KOPT-K1 (cell line): ENCODE measurements around the gene CD55.
"Not testable (repeated sequence)": the region's sequence is repeated elsewhere in the genome, so short reads cannot be mapped to it uniquely, and the experiment has no call there.

ENCODE experiments used
- H3K27ac ChIP-seq: fragments of 200-600 bp; sonication (generic); 2 replicates; pipeline ENCODE4 v1.5.1; 2016; ENCODE audit warnings: antibody characterized with exemption, mild to moderate bottlenecking, low read depth, low read length; ENCODE audit not compliant: poor library complexity, severe bottlenecking
- H3K36me3 ChIP-seq: fragments of 200-600 bp; sonication (generic); 2 replicates; pipeline ENCODE4 v1.5.1; 2017; ENCODE audit warnings: antibody characterized with exemption, mild to moderate bottlenecking, low read length, moderate library complexity; ENCODE audit not compliant: insufficient read depth
- H3K9me3 ChIP-seq: fragments of 200-600 bp; sonication (generic); 2 replicates; pipeline ENCODE4 v1.5.1; 2017; ENCODE audit warnings: antibody characterized with exemption, low read length, mild to moderate bottlenecking; ENCODE audit not compliant: insufficient read depth, poor library complexity, severe bottlenecking

CD55 gene

GRCh38 chr1:207316141-207316540 is 5.3 kb upstream of the CD55 start:
- H3K9me3 ChIP-seq, result no peaks in the 10 kb centered on the region
- no peaks in the 10 kb centered on the region for H3K36me3 ChIP-seq
- H3K27ac ChIP-seq, result no peak overlapping the region

GRCh38 chr1:207316622-207317391 is 4.7 kb upstream of the CD55 start:
- H3K9me3 ChIP-seq, result no peaks in the 10 kb centered on the region
- no peak overlapping the region for H3K27ac ChIP-seq
- no peaks in the 10 kb centered on the region for H3K36me3 ChIP-seq

GRCh38 chr1:207317561-207317960 is 3.9 kb upstream of the CD55 start:
- H3K27ac ChIP-seq, result no peak overlapping the region
- no peaks in the 10 kb centered on the region for H3K9me3 ChIP-seq
- H3K36me3 ChIP-seq, result no peaks in the 10 kb centered on the region

GRCh38 chr1:207318072-207318619 is 3.3 kb upstream of the CD55 start:
- Histone ChIP-seq H3K9me3 (no peaks in the 10 kb centered on the region), H3K27ac (no peak overlapping the region), H3K36me3 (no peaks in the 10 kb centered on the region)

GRCh38 chr1:207319199-207319598 is 2.3 kb upstream of the CD55 start:
- no peaks in the 10 kb centered on the region for H3K9me3 ChIP-seq
- H3K36me3 ChIP-seq, result no peaks in the 10 kb centered on the region
- H3K27ac ChIP-seq, result no peak overlapping the region

GRCh38 chr1:207320105-207320504 is 1.4 kb upstream of the CD55 start:
- not testable (repeated sequence) for H3K27ac ChIP-seq

GRCh38 chr1:207321790-207322645 is 540 bp downstream of the CD55 start:
- Histone ChIP-seq H3K36me3 (peaks cover 4% of the 10 kb centered on the region), H3K9me3 (no peaks in the 10 kb centered on the region), H3K27ac (peak overlapping the region; percentile 72)

More at GRCh38 chr1:207320105-207320504, 1.4 kb upstream of the CD55 start:
- H3K36me3 ChIP-seq, H3K9me3 ChIP-seq: not testable (repeated sequence)

GRCh38 chr1:207323425-207324225 is 2.1 kb downstream of the CD55 start:
- no peaks in the 10 kb centered on the region for H3K9me3 ChIP-seq
- peaks cover 14% of the 10 kb centered on the region for H3K36me3 ChIP-seq
- H3K27ac ChIP-seq, result no peak overlapping the region

GRCh38 chr1:207328004-207328403 is 6.5 kb downstream of the CD55 start:
- Histone ChIP-seq H3K27ac (no peak overlapping the region), H3K36me3 (peaks cover 18% of the 10 kb centered on the region)

GRCh38 chr1:207328908-207329440 is 7.5 kb downstream of the CD55 start:
- no peak overlapping the region for H3K27ac ChIP-seq
- peaks cover 14% of the 10 kb centered on the region for H3K9me3 ChIP-seq
- H3K36me3 ChIP-seq, result peaks cover 24% of the 10 kb centered on the region

More at GRCh38 chr1:207328004-207328403, 6.5 kb downstream of the CD55 start:
- peaks cover 4% of the 10 kb centered on the region for H3K9me3 ChIP-seq

- H3K9me3 ChIP-seq, result peaks cover 19% of the 10 kb centered on the region
- H3K36me3 ChIP-seq, result peaks cover 24% of the 10 kb centered on the region
- no peak overlapping the region for H3K27ac ChIP-seq
Observed at GRCh38 chr1:207329469-207329868, 8.0 kb downstream of the CD55 start.

- H3K27ac ChIP-seq, result no peak overlapping the region
- H3K36me3 ChIP-seq, result peaks cover 24% of the 10 kb centered on the region
- H3K9me3 ChIP-seq, result peaks cover 26% of the 10 kb centered on the region
Observed at GRCh38 chr1:207330011-207330710, 8.7 kb downstream of the CD55 start.

- Histone ChIP-seq H3K9me3 (peaks cover 32% of the 10 kb centered on the region), H3K36me3 (peaks cover 23% of the 10 kb centered on the region), H3K27ac (no peak overlapping the region)
Observed at GRCh38 chr1:207331354-207332313, 10.2 kb downstream of the CD55 start.
